ENCODE data around the gene IL1RN.

IL1RN gene

GRCh38 chr2:113175042-113175628 is 47.7 kb downstream of the IL1RN start:
- ATAC-seq, result peak; percentile 58 to 60

GRCh38 chr2:113175736-113176695 is 48.6 kb downstream of the IL1RN start:
- no peak for ATAC-seq

GRCh38 chr2:113176696-113177355 is 49.4 kb downstream of the IL1RN start:
- ATAC-seq, result no peak

- ATAC-seq, result no peak
Observed at GRCh38 chr2:113178069-113178746, 50.8 kb downstream of the IL1RN start.

GRCh38 chr2:113178891-113179290 is 51.5 kb downstream of the IL1RN start:
- ATAC-seq, result peak; percentile 60 to 67

GRCh38 chr2:113179446-113180045 is 52.1 kb downstream of the IL1RN start:
- ATAC-seq, result no peak

GRCh38 chr2:113180131-113180946 is 52.9 kb downstream of the IL1RN start:
- peak; percentile 41 to 44 for ATAC-seq

GRCh38 chr2:113181258-113182051 is 54.1 kb downstream of the IL1RN start:
- ATAC-seq, result no peak

- no peak for ATAC-seq
Observed at GRCh38 chr2:113182471-113183260, 55.3 kb downstream of the IL1RN start.

GRCh38 chr2:113183264-113183663 is 55.9 kb downstream of the IL1RN start:
- ATAC-seq, result no peak
